Ovary (tissue), 9 donors: Measurements from ENCODE around the gene RPL15. TPM values are rescaled to one million over a fixed set of nuclear protein-coding genes. Genes with fewer than 3 reads are reported as not detected.
"Not testable (repeated sequence)": the region's sequence is repeated elsewhere in the genome, so short reads cannot be mapped to it uniquely, and the experiment has no call there.

Source experiments
- DNase-seq, 5 donors: peaks; one replicate each; pipeline ENCODE4 v3.0.0-alpha.2; 2019 to 2020
- H3K27ac ChIP-seq, 2 donors: fragments of 200-600 bp; one replicate each; pipeline versions ENCODE4 v1.5.1 to v1.8.0; 2019 to 2022
- H3K27me3 ChIP-seq: fragments of 200-600 bp; one replicate; pipeline ENCODE4 v1.8.0; 2022
- H3K36me3 ChIP-seq: fragments of 200-600 bp; sonication (generic); one replicate; pipeline ENCODE4 v1.5.1; 2019
- H3K4me1 ChIP-seq: one replicate; pipeline ENCODE4 v1.8.1; 2013; ENCODE audit warnings: mild to moderate bottlenecking, moderate library complexity; ENCODE audit not compliant: insufficient read depth
- H3K4me3 ChIP-seq: fragments of 200-600 bp; sonication (generic); one replicate; pipeline ENCODE4 v1.5.1; 2017
- H3K9me3 ChIP-seq, 2 donors: fragments of 200-600 bp in 1 of 2; sonication (generic) in 1 of 2; one replicate each; pipeline versions ENCODE4 v1.5.1 to v1.8.1; 2013 to 2019; ENCODE audit warnings: mild to moderate bottlenecking in 1 of 2, moderate library complexity in 1 of 2
- CTCF ChIP-seq, 3 donors: fragments of 450-650 bp in 2 of 3; fragments of 200-600 bp in 1 of 3; IDR thresholded peaks; one replicate each; pipeline versions ENCODE4 v1.5.1 to v1.8.0; 2016 to 2022; ENCODE audit warnings: antibody characterized with exemption in 3 of 3, mild to moderate bottlenecking in 1 of 3
- EP300 ChIP-seq: sonication (generic); formaldehyde crosslinking; IDR thresholded peaks from one replicate; pipeline ENCODE4 v1.6.1; 2017; ENCODE audit warnings: antibody characterized with exemption
- POLR2A ChIP-seq: fragments of 450-650 bp; IDR thresholded peaks from one replicate; pipeline ENCODE4 v1.6.1; 2017; ENCODE audit warnings: antibody characterized with exemption, mild to moderate bottlenecking, moderate library complexity
- WGBS, 3 donors: extraction: QIAGEN DNeasy Blood & Tissue Kit in 1 of 3; methylation state at CpG; one replicate each; pipeline versions ENCODE4 v1.1.5 to v1.1.7; 2013 to 2017; 5-methylcytosine and 5-hydroxymethylcytosine counted together
- intact Hi-C, 4 donors: fragments of 100-400 bp; cut with DNase I; formaldehyde crosslinking; loops; one replicate each; pipeline versions ENCODE4 v1.11.0 to v1.15.1; 2022 to 2023
- polyA plus RNA-seq, 2 donors: library from polyadenylated mRNA; stranded (reverse); fragments of 200-250 nt in 1 of 2; fragments of 350-450 nt in 1 of 2; fragmentation: Illumina TruSeq in 1 of 2; extraction: RNeasy Lipid Tissue Mini Kit (QIAGEN cat#74804) in 1 of 2; gene quantifications; one replicate each; pipeline ENCODE4 v1.2.3, GENCODE V29; 2013 to 2014
- total RNA-seq, 7 donors: library from RNA; depleted of rRNA in 2 of 7; stranded (reverse); fragments of >200 nt in 2 of 7; fragmentation: NEBNext Ultra II Directional in 3 of 7; extraction: Animal tissue kit (Norgen Biotek cat#: 25700) in 3 of 7; gene quantifications; one replicate each; pipeline versions ENCODE4 v1.1.0 to v1.2.4, GENCODE V29; 2016 to 2023
- donor health status: DM: no; HTN: no; CAD: no; lungs with moderate emphysema.
- donor health status: DM: no; HTN: no; CAD: no.
- donor health status: Bipolar disorder and iron deficiency.
- donor health status: DM: yes; HTN: yes; CAD: no.
- donor health status: DM: no; HTN: no; CAD: no.
- donor health status: DM: yes; HTN: yes; CAD: no.

RPL15 gene
- total and polyA plus RNA-seq, 9 donors = 3,013 to 6,966 (median 4,015) TPM

- TF ChIP-seq EP300 (no peak), POLR2A (no peak), CTCF (IDR thresholded peaks at IDR 0.05) (no peak)
- Histone ChIP-seq H3K4me3 (no peak overlapping the region), H3K4me1 (peaks cover 3% of the 10 kb centered on the region), H3K27me3 (no peaks in the 10 kb centered on the region), H3K36me3 (no peaks in the 10 kb centered on the region), H3K27ac (no peak overlapping the region), H3K9me3 (no peaks in the 10 kb centered on the region)
- 50 to 68% (median 63%) methylated on average over 4 of the region's 4 CpGs for WGBS, 3 donors
- intact Hi-C loops = no loop called here
- DNase-seq = no peak
Observed at GRCh38 chr3:23880703-23881339, 36.1 kb upstream of the RPL15 start.

GRCh38 chr3:23881993-23882392 is 34.9 kb upstream of the RPL15 start:
- H3K4me1 ChIP-seq, H3K36me3 ChIP-seq, H3K27ac ChIP-seq, intact Hi-C loops, DNase-seq, H3K27me3 ChIP-seq, H3K9me3 ChIP-seq, H3K4me3 ChIP-seq: not testable (repeated sequence)
- 73 to 76% (median 76%) methylated on average over 4 of the region's 4 CpGs for WGBS, 3 donors

GRCh38 chr3:23882487-23882918 is 34.4 kb upstream of the RPL15 start:
- intact Hi-C loops = no loop called here
- no peaks in the 10 kb centered on the region for H3K36me3 ChIP-seq
- no peak overlapping the region for H3K4me3 ChIP-seq
- WGBS, 3 donors = 96 to 97% (median 97%) methylated on average over 28 of the region's 28 CpGs
- DNase-seq = no peak
- H3K27me3 ChIP-seq = no peaks in the 10 kb centered on the region
- no peaks in the 10 kb centered on the region for H3K9me3 ChIP-seq
- TF ChIP-seq CTCF (IDR thresholded peaks at IDR 0.05) (no peak), EP300 (no peak), POLR2A (no peak)
- no peak overlapping the region for H3K27ac ChIP-seq
- no peaks in the 10 kb centered on the region for H3K4me1 ChIP-seq

GRCh38 chr3:23884481-23884880 is 32.5 kb upstream of the RPL15 start:
- intact Hi-C loops = no loop called here
- WGBS, 3 donors = 95 to 98% (median 96%) methylated on average over 2 of the region's 2 CpGs
- DNase-seq = no peak
- no peak for TF ChIP-seq EP300
- no peak for TF ChIP-seq POLR2A
- TF ChIP-seq CTCF (IDR thresholded peaks at IDR 0.05) = no peak
- no peaks in the 10 kb centered on the region for H3K36me3 ChIP-seq
- no peaks in the 10 kb centered on the region for H3K9me3 ChIP-seq
- H3K27me3 ChIP-seq = no peaks in the 10 kb centered on the region
- H3K27ac ChIP-seq = no peak overlapping the region
- no peaks in the 10 kb centered on the region for H3K4me1 ChIP-seq
- no peak overlapping the region for H3K4me3 ChIP-seq

GRCh38 chr3:23885210-23885609 is 31.7 kb upstream of the RPL15 start:
- Histone ChIP-seq H3K27ac (no peak overlapping the region), H3K27me3 (no peaks in the 10 kb centered on the region), H3K36me3 (no peaks in the 10 kb centered on the region), H3K4me1 (no peaks in the 10 kb centered on the region), H3K4me3 (no peak overlapping the region), H3K9me3 (no peaks in the 10 kb centered on the region)
- no peak for TF ChIP-seq POLR2A
- no peak for TF ChIP-seq CTCF (IDR thresholded peaks at IDR 0.05)
- TF ChIP-seq EP300 = no peak
- DNase-seq = no peak
- intact Hi-C loops = no loop called here
- 89 to 94% (median 93%) methylated on average over 6 of the region's 6 CpGs for WGBS, 3 donors
